NCI-H2029 treated with DMSO at 0.1 percent for 48 hours (cell line): ENCODE measurements around the gene KRT86.
"Not testable (repeated sequence)": the region's sequence is repeated elsewhere in the genome, so short reads cannot be mapped to it uniquely, and the experiment has no call there.

Source experiments
- DNase-seq: peaks from one replicate; lab custom pipeline; 2025; lab: John Stamatoyannopoulos, UW

KRT86 gene

GRCh38 chr12:52238916-52239646 lies 35.4 kb upstream of the KRT86 start:
- DNase-seq: no peak

- no peak for DNase-seq
Observed at GRCh38 chr12:52239767-52240166, 34.7 kb upstream of the KRT86 start.

DNA sequence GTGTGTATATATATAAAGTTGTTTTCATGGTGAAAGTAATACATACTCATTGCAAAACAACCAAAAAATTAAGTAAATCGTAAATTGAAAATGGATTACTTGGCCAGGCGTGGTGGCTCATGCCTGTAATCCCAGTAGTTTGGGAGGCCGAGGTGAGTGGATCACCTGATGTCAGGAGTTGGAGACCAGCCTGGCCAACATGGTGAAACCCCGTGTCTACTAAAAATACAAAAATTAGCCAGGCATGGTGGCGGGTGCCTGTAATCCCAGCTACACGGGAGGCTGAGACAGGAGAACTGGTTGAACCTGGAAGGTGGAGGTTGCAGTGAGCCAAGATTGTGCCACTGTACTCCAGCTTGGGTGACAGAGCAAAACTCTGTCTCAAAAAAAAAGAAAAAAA lies 34.2 kb upstream of the KRT86 start:
- DNase-seq: not testable (repeated sequence)

GRCh38 chr12:52241205-52241842 lies 33.1 kb upstream of the KRT86 start:
- no peak for DNase-seq

DNA sequence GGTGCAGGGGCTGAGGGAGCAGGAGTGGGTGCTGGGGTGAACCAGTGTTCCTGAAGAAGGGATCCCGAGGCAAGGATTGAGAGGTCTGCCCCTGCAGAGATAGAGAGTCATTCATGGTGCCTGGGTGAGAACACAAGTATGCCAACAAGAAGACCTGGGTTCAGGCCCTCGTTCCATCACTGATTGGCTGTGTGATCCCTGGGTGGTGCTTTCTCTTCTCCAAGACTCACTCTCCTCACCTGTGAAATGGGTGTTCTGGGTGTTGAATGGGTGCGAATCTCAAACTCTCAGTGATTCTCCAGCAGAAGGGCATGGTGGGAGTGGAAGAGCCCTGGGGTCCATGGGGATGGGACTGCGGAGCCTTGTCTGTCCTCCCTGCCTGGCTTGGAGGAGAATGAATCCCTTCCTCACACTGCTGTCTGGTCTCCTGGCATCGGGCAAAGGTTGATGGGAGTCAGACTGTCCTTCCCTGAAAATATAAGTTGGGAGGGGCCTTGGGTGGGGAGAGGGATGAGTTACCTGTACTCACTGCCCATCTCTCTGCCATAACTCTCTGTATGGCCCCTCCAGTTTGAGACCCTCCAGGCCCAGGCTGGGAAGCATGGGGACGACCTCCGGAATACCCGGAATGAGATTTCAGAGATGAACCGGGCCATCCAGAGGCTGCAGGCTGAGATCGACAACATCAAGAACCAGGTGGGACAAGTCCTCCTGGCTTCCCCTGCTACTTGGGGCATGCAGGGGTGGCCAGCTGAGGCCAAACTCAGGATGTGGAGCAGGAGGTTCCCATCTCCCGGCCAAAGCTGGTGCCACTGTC lies 31.8 kb upstream of the KRT86 start:
- no peak for DNase-seq

DNA sequence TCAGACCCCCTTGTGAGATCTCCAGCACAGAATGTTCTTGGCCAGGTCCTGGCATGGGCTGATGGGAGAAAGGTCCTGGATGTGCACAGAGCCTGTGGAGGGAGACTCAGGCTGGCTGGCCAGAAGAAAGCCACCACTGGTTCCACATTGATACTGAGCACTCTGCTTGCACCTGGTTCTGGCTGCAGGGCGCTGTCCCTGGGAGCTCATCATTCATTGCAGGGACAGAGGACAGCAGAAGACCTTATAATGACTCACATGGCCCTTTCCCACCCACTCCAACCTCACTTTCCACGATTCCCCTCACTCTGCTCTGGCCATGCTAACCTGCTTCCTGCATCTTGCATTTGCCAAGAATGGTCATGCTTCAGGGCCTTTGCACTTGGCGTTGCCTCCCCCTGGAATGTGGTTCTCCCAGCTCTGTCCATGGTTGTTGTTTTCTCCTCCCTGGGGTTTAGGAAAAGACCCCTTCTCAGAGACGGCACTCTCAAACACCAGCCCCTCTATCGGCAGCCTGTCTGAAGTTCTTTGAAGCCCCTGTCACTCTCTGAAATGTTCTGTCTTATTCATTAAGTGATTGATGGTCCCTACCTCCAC lies 31.1 kb upstream of the KRT86 start:
- no peak for DNase-seq

GRCh38 chr12:52243856-52244614 lies 30.4 kb upstream of the KRT86 start:
- peak; percentile 52 for DNase-seq

GRCh38 chr12:52244615-52244994 lies 29.8 kb upstream of the KRT86 start:
- no peak for DNase-seq

DNA sequence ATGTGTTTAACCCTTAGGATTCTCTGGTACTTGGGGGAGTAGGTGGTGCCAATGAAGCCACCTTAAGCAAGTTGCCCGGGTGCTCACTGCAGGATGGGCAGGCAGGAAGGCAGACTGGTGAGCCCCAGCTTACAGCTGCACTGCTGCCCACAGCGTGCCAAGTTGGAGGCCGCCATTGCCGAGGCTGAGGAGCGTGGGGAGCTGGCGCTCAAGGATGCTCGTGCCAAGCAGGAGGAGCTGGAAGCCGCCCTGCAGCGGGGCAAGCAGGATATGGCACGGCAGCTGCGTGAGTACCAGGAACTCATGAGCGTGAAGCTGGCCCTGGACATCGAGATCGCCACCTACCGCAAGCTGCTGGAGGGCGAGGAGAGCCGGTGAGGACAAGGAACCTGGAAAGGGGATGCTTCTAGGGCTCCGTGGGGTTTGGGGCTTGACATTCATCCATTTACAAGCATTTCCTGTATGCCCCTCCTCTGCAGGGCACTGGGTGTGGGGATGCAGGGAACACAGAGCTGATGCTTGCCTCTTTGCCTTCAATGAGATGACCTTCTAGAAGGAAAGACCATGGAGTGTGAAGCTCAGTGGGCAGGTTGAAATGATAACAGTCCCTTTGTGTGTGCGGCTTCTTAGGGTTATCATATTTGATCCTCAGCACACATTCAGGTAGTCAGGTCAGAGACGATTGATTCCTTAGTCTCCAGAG lies 29.0 kb upstream of the KRT86 start:
- no peak for DNase-seq

GRCh38 chr12:52245962-52246569 lies 28.4 kb upstream of the KRT86 start:
- no peak for DNase-seq

- no peak for DNase-seq
Observed at GRCh38 chr12:52246720-52247621, 27.5 kb upstream of the KRT86 start.

DNA sequence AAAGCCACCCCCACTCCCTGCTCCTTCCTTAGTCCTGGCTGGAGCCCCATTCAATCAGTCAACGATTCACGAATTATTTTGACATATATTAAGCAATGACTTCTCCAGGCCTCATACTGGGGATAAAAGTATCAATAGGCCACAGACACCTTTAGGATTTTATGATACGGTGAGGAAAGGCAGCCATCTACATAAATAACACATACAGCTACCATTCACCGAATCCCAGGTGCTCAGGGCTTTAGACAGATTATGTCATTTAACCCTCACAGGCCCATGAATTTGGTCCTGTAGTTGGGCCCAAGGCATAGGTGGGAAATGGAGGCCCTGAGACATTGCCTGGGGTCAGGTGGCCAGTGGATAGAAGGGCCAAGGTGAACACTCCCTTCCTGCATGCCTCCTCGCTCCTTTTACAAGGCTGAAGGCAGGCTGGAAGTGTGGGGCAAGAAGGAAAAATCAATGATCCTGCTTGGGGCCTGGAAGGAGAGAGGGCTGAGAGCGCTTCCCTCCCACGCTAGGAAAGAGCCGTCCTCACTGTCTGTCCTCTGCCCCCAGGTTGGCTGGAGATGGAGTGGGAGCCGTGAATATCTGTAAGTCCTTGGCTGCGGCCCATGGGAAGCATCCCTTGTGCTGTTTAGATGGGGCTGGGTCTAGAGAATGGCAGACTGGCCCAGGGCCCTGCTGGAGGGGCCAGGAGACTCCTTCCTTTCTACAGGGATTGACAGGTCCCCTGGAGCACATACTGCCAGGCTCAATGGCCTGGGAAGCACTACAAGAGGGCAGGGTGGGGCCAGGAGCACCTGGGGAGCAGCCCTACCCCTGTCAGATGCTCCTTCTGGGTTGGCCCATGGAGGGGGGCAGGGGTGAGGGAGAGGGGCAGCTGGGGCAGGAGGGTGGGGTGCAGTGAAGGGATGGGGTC lies 26.6 kb upstream of the KRT86 start:
- no peak for DNase-seq

DNA sequence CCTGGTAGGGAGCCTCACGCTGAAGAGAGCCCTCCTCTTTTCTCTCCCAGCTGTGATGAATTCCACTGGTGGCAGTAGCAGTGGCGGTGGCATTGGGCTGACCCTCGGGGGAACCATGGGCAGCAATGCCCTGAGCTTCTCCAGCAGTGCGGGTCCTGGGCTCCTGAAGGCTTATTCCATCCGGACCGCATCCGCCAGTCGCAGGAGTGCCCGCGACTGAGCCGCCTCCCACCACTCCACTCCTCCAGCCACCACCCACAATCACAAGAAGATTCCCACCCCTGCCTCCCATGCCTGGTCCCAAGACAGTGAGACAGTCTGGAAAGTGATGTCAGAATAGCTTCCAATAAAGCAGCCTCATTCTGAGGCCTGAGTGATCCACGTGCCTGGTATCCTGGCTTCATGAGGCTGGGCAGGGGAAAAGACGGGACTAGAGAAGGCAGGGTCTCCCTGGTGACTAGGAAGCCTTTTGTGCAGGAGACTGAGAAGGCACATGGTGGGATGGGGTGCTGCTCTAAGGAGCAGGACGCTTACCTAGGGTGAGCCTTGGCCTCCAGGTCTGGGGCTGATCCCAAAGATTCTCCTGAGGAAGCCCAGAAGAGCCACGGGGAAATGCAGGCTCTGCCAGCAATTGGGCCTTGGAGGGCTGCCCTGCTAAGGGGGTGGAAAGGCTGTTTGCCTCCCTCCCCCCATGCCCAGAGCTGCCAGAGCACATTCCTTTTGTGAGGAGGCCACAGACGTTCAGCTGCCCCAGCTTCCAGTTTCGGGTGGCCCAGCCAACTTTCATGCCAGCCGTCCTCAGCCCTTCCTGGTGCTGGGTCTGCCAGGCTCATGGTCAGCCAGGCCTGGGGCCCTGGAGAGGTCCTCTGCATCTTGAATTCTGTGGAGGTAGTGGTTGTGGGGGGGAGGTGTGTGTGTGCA lies 25.6 kb upstream of the KRT86 start:
- no peak for DNase-seq

GRCh38 chr12:52249511-52250047 lies 24.9 kb upstream of the KRT86 start:
- no peak for DNase-seq

DNA sequence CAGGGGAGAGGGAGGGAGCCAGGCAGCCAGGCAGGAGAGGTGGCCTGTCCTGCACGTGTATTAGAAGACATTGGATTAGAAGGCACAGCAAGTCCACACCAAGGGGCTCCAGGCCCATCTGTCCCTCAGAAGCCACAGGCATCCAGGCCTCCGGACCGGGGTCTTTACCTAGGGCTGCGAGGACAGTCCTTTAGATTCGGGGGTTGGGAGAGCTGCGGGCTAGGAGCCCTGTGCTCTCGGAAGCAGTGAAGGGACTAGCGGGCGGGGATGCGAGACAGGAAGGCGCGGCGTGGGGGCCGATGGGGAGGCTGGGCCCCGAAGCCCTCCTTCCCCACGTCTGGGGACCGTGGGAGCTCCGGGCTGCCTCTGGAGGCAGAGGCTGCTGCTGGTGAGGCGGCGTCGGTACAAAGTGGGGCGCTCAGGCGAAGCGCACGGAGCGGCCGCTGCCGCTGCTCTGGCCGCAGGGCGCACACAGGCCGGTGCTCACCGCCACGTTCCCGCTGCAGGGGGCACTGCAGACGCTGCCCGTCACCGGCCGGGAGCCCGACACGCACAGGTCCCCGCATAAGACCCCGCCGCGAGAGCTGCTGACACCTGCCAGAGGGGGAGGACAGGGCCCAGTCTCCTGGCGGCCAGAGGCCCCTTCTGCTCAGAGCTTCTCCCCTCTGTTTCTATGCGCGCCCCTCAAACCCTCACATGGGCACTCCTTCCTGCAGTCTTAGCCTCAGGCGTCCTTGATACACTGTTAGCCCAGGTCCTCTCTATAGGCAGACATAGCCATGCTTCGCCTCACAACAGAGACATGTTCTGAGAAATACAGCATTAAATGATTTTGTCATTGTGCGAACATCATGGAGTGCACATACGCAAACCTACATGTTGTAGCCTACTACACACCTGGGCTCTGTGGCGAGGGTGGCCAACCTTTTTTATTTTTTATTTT lies 24.1 kb upstream of the KRT86 start:
- DNase-seq: no peak
